Skeletal muscle cell (primary cell): ENCODE data around the gene SNAI1.
A peak's percentile ranks its signal among the peaks of the same experiment; 100 is the strongest.
"Not testable (repeated sequence)": the region's sequence is repeated elsewhere in the genome, so short reads cannot be mapped to it uniquely, and the experiment has no call there.

Experiments used
- DNase-seq: peaks from one replicate; pipeline ENCODE4 v3.0.0-alpha.2; 2010; ENCODE audit warnings: low read depth
- H3K4me3 ChIP-seq: 2 replicates; pipeline ENCODE4 v1.5.1; 2011; ENCODE audit warnings: low read depth, mild to moderate bottlenecking, control low read depth, low read length, moderate library complexity

SNAI1 gene

GRCh38 chr20:49983848-49984408 is 1.1 kb downstream of the SNAI1 start:
- H3K4me3 ChIP-seq, result peak overlapping the region; percentile 79
- DNase-seq, result no peak

GRCh38 chr20:49984426-49985153 is 1.8 kb downstream of the SNAI1 start:
- H3K4me3 ChIP-seq, result peak overlapping the region; percentile 79
- DNase-seq, result no peak

DNA sequence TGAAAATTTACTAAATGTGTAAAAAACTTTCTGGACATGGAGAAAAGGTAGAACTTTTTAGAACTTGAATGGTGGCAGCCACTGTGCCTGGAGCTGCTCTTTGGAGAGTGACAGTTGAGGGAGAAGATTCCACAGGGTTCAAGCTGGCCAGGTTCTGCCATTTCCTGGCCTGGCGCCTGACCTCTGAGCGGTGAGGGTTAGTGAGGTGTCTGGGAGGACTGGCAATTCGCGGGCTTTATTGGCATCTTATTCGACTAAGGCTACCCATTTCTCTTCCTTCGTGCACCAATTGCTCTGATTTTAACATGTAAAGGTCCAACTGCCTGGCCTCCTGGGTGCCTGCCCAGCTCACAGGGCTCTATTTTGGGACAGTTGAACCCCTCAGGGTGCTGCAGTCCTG is 2.4 kb downstream of the SNAI1 start:
- H3K4me3 ChIP-seq, result peak overlapping the region; percentile 79
- DNase-seq, result no peak

GRCh38 chr20:49985617-49986016 is 2.8 kb downstream of the SNAI1 start:
- H3K4me3 ChIP-seq, result peak overlapping the region; percentile 79
- no peak for DNase-seq

DNA sequence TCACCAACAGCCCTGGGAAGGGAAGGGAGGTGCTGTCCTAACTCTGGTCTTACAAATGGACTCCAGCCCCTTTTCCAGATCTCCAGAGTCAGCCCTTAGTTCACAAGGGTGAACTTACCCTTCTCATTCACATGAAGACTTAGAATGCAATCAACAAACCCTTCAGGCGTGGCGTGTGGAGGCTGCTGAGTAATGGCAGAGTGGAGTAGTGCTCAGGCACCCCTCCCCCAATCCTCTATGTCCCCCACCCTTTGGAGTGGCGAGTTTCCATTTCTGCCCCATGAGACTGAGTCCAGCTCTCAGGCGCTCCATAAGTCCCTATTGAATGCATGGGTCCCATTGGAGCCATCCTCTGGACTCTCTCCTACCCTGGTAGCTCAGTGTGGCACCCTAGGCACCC is 3.3 kb downstream of the SNAI1 start:
- peak overlapping the region; percentile 79 for H3K4me3 ChIP-seq
- no peak for DNase-seq

GRCh38 chr20:49987015-49987867 is 4.5 kb downstream of the SNAI1 start:
- no peak for DNase-seq
- no peak overlapping the region for H3K4me3 ChIP-seq

DNA sequence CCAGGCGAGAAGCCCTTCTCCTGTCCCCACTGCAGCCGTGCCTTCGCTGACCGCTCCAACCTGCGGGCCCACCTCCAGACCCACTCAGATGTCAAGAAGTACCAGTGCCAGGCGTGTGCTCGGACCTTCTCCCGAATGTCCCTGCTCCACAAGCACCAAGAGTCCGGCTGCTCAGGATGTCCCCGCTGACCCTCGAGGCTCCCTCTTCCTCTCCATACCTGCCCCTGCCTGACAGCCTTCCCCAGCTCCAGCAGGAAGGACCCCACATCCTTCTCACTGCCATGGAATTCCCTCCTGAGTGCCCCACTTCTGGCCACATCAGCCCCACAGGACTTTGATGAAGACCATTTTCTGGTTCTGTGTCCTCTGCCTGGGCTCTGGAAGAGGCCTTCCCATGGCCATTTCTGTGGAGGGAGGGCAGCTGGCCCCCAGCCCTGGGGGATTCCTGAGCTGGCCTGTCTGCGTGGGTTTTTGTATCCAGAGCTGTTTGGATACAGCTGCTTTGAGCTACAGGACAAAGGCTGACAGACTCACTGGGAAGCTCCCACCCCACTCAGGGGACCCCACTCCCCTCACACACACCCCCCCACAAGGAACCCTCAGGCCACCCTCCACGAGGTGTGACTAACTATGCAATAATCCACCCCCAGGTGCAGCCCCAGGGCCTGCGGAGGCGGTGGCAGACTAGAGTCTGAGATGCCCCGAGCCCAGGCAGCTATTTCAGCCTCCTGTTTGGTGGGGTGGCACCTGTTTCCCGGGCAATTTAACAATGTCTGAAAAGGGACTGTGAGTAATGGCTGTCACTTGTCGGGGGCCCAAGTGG is 5.3 kb downstream of the SNAI1 start:
- no peak overlapping the region for H3K4me3 ChIP-seq
- no peak for DNase-seq

- H3K4me3 ChIP-seq, result no peak overlapping the region
- DNase-seq, result peak; percentile 53
Observed at GRCh38 chr20:49989234-49990065, 6.7 kb downstream of the SNAI1 start.

DNA sequence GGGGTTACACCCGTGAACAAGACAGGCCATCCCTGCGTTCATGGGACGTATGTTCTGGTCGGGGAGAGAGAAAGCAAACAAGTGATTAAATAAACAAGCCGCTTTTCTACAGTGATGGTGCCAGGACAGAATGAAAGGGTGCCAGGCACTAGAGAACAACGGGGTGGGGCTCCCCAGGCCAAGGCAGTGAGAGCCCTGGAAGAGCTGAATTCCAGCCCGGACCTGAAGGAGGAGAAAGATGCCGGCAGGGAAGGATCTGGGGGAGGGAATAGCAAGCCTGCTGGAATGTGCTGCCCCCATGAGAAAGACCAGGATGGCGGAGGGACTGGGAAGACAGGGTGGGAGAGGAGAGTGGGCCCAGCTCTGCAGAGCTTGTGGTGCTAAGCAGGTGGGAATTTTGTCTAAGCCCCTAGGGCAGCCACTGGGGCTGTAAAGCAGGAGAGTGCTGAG is 7.5 kb downstream of the SNAI1 start:
- no peak overlapping the region for H3K4me3 ChIP-seq
- no peak for DNase-seq

DNA sequence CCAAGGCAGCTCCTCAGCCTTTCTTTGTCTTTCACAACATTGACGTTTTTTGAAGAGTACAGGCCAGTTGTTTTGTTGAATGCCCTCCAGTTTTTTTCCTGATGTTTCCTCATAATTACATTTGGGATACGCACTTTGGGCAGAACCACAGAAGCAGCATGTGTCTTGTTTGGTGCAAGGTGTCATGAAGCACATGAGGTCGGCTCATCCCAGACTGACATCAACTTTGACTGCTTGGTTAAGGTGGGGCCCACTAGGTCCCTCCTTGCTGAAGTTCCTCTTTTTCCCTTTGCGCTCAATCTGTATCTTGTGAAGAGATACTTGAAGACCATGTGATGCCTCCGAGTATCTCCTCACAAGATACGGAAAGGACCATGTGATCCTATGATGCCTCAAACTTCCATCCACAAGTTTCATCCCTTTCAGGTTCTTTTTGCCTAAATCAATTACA is 10.5 kb downstream of the SNAI1 start:
- H3K4me3 ChIP-seq, result no peak overlapping the region
- DNase-seq, result no peak

- no peak for DNase-seq
- H3K4me3 ChIP-seq, result no peak overlapping the region
Observed at GRCh38 chr20:49995586-49995985, 12.8 kb downstream of the SNAI1 start.

DNA sequence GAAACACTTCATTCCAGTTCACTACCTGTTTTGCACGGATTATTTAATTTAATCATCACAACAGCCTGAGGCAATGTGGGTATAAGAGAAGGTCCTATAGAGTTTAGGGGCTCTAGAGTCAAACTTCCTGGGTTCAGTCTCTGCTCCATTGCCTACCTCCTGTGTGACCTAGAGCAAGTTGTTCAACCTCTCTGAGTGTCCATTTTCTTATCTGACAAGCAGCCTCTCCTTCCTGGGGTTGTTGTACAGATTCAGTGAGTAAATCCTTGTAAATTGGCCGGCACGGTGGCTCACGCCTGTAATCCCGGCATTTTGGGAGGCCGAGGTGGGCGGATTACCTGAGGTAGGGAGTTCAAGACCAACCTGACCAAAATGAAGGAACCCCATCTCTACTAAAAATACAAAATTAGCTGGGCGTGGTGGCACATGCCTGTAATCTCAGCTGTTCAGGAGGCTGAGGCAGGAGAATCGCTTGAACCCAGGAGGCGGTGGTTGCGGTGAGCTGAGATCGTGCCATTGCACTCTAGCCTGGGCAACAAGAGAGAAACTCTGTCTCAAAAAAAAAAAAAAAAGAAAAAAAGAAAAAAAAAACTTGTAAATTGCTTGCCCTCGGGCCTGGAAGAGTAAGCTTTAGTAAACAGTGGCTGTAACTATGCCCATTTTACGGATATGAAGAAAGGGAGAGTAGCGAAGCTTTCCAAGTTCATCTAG is 15.9 kb downstream of the SNAI1 start:
- not testable (repeated sequence) for H3K4me3 ChIP-seq, DNase-seq

GRCh38 chr20:49999329-49999728 is 16.5 kb downstream of the SNAI1 start:
- H3K4me3 ChIP-seq, result no peak overlapping the region
- no peak for DNase-seq

DNA sequence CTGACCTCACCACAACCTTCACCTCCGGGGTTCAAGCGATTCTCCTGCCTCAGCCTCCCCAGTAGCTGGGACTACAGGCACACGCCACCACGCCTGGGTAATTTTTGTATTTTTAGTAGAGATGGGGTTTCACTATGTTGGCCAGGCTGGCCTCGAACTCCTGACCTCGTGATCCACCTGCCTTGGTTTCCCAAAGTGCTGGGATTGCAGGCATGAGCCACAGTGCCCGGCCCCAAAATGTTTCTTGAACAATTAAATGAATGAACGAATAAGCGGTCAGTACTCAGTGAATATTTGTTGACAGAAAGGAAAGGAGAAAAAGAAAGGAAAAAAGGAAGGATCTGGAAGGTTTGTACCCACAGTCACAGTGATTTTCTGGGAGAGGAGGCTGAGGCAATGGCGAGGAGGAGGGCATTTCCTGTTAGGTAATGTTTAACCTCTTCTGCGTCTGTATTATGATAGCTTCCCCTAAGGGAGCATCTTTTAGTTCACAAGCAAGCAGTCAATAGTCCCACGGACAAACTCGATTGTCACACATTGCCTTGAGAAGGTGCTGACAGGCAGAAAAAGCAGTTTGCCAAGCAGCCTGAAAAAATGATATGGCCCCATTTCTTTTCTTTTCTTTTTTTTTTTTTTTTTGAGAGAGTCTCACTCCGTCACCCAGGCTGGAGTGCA is 17.9 kb downstream of the SNAI1 start:
- H3K4me3 ChIP-seq, result not testable (repeated sequence)
- peak; percentile 52 for DNase-seq

DNA sequence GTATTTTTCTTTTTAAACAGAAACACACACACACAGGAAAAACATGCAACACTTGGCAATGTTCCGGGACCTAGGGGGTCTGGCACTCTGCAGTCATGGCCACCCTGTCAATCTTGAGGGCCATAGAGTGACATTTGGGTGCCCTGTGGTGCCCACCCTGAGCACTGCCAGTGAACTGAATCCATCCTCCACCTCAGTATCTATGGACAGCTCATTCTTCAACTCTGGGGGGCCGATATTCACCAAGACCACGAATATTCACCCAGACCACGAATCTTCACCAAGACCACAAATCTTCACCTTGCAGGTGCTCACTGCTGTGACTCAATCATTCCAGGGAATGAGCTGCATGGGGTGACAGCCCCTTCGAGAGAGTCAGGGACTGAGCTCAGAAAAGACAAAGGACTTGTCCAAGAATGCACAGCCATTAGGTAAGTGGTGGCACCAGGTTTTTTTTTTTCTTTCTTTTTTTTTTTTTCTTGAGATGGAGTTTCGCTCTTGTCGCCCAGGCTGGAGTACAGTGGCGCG is 19.1 kb downstream of the SNAI1 start:
- DNase-seq, result no peak
- H3K4me3 ChIP-seq, result no peak overlapping the region

DNA sequence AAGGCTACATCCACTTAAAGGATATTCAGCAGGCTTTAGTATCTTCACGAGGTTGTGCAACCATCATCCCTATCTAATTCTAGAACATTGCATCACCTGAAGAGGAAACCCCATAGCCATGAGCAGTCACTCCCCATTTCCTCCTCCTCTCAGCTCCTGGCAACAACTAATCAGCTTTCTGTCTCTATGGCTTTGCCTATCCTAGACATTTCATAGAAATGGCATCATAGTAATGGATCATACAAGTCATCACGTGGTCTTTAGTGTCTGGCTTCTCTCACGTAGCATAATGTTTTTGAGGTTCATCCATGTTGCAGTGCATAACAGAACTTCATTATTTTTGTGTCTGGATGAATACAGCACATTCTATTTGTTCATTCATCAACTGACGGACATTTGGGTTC is 20.5 kb downstream of the SNAI1 start:
- DNase-seq, result peak; percentile 92
- no peak overlapping the region for H3K4me3 ChIP-seq

GRCh38 chr20:50004229-50004628 is 21.4 kb downstream of the SNAI1 start:
- DNase-seq, result no peak
- H3K4me3 ChIP-seq, result no peak overlapping the region
